Epithelial cell of proximal tubule (primary cell): ENCODE measurements around the gene DCAF4L1. TPM values are rescaled to one million over a fixed set of nuclear protein-coding genes. Genes with fewer than 3 reads are reported as not detected.

Experiments used
- DNase-seq: peaks from one replicate; pipeline ENCODE4 v3.0.0-alpha.2; 2011; ENCODE audit warnings: low read depth
- H3K4me3 ChIP-seq: 2 replicates; pipeline ENCODE4 v1.5.1; 2011; ENCODE audit warnings: low read depth, mild to moderate bottlenecking, low read length
- total RNA-seq: library from RNA; depleted of rRNA; stranded (reverse); fragments of >200 nt; gene quantifications from 2 replicates; pipeline ENCODE4 v1.2.3, GENCODE V29; 2015
- TF ChIP-seq, protein P1 (sequence below): conservative IDR thresholded peaks from 2 replicates; pipeline ENCODE4 v1.5.1; 2012; ENCODE audit warnings: low read depth, mild to moderate bottlenecking, low read length

The DCAF4L1 gene
- total RNA-seq, 1 donor from 2014 or later: not detected

DNA sequence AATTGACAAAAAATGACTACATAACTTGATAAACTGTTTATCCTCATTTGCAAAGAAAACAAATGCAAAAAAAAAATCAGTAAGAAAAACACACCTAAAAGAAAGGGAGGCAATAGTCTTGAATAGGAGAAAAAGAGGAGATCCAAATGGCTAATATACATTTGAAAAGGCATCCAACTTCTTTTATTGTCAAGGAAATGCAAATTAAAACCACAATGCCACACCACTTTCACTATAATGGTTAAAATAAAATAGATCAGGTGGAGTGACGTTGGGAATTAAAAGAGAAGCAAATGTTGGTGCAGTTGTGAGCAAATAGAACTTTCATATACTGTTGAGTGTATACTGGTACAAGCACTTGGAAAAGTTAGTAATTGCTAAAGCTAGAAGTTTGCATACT, 3.6 kb downstream of the DCAF4L1 start:
- TF ChIP-seq, protein P1, sequence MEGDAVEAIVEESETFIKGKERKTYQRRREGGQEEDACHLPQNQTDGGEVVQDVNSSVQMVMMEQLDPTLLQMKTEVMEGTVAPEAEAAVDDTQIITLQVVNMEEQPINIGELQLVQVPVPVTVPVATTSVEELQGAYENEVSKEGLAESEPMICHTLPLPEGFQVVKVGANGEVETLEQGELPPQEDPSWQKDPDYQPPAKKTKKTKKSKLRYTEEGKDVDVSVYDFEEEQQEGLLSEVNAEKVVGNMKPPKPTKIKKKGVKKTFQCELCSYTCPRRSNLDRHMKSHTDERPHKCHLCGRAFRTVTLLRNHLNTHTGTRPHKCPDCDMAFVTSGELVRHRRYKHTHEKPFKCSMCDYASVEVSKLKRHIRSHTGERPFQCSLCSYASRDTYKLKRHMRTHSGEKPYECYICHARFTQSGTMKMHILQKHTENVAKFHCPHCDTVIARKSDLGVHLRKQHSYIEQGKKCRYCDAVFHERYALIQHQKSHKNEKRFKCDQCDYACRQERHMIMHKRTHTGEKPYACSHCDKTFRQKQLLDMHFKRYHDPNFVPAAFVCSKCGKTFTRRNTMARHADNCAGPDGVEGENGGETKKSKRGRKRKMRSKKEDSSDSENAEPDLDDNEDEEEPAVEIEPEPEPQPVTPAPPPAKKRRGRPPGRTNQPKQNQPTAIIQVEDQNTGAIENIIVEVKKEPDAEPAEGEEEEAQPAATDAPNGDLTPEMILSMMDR: no peak
- DNase-seq: no peak
- no peak overlapping the region for H3K4me3 ChIP-seq

DNA sequence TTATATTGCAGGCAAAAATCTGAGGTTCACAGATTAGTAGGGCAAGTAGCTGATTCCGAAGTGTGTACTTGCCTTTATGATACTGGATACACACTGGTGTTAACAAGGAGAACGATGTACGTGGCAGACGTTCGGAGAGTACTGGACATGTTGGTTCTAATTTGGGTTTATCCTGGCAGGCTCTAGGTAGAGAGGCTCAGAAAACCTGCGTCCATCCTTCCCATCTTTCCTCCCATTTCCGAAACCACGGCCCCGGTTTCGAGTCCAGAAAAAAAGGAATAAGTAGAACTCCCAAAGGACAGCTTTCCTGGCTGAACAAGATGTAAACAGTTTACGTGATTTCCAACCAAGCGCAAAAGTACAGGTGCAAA, 8.4 kb downstream of the DCAF4L1 start:
- no peak for DNase-seq
- TF ChIP-seq, protein P1: no peak
- peak overlapping the region; percentile 98 for H3K4me3 ChIP-seq

DNA sequence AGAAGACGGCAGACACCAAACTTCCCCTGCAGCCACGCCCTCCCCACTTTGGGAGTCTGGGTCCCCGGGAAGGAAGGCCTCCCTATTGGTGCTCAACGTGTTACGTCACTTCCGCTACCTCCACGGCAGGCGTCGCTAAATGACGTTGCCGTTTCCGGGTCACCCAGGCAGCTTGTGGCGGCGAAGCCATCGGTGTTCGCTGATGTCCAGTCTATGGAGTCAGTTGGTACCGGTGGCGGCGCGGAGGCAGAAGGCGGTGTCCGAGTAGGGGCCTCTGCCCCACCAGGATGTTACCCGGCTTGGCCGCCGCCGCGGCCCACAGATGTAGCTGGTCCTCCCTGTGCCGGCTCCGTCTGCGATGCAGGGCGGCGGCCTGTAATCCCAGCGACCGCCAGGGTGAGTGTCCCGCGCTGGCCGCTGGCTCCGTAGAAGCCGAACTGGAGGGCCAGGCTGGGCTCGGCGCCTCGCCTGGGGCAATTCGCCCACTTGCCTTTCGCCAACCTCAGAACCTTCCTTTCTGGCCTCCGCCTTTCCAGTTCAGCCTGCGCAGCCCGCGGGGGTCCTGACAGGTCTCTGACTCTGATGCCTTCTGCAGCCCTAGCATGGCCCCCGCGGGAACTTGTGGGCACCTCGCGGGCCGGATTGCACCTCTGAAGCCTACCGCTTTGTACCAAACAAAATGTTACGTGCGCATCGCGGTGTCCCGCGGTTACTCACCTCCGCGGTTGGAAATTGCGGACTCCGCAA, 9.0 kb downstream of the DCAF4L1 start, which contains the start of gene SLC30A9:
TSS of gene SLC30A9 (plus strand) at position 166 of the 747 bp plus-strand sequence. CDS start at position 288, 122 bp downstream.
- DNase-seq: peak; percentile 63
- TF ChIP-seq, protein P1: peak; percentile 34
- peak within 1 kb of the TSS; percentile 98 for H3K4me3 ChIP-seq

DNA sequence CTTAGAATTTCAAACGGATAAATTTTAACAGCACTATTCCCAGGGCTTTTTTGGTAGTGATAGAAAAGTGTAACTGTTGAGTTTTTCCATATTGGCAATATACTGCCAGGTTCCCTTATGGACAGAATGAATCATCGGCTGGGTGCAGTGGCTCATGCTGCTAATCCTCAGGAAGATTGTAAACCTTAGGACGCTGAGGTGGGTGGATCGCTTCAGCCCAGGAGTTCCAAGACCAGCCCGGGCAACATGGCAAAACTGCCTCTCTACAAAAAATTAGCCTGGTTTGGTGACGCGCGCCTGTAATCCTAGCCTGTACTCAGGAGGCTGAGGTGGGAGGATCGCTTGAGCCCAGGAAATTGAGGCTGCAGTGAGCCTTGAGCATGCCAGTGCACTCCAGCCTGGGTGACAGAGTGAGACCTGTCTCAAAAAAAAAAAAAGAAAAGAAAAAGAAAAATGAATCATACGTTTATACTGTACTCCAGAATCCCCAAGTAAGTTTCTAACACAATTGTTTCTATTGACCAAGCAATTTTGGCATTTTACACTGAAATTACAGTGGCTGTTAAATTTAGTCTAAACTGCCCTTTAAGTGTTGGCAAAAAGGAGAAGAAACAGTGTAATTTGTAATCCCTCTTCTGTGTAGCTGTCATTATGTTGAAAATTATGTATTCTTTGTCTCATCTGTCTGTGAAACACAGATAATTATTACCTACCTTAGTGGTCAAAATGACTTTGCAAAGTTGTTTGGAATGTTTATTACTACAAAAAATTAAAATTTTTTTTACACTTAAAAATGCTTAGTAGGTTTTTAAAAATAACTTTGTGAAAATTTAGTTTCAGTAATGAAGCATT, 10.6 kb downstream of the DCAF4L1 start:
- peak overlapping the region; percentile 98 for H3K4me3 ChIP-seq
- TF ChIP-seq, protein P1: no peak
- DNase-seq: no peak

DNA sequence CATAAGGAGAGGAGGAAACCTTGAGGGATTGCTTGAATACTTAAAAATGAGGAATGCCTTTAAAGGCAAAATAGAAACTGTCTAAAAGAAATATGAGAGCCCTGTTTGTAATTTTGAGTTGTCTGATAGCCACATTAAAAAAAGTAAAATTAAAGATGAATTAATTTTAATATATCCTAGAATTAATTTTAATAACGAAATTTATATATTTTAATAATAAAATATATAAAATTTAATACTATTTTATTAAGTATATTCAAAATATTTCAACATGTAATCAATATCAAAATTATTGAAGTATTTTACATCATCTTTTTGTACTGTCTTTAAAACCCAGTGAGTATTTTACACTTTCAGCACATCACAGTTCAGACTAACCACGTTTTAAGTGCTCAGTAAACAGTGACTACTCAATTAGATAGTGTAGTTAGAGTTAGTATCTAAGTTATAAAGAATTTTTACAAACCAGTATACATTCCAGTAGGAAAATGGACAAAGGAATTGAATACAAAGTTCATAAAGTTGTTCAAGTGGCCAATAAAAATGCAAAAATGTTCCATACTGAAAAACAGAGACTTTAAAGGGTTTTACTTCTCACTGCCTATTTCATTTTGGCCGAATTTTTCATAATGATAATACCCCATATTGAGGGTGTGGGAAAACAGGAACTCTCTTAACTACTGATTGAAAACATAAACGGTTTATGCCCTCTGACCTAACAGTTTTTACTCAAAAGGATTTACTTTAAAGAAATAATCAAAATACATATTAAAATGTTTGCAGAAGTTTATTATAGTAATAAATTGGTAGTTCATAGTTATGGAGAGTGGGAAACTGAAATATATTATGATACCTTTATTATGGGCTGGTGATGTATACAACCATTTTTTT, 11.7 kb downstream of the DCAF4L1 start:
- H3K4me3 ChIP-seq: no peak overlapping the region
- DNase-seq: no peak
- TF ChIP-seq, protein P1: no peak

DNA sequence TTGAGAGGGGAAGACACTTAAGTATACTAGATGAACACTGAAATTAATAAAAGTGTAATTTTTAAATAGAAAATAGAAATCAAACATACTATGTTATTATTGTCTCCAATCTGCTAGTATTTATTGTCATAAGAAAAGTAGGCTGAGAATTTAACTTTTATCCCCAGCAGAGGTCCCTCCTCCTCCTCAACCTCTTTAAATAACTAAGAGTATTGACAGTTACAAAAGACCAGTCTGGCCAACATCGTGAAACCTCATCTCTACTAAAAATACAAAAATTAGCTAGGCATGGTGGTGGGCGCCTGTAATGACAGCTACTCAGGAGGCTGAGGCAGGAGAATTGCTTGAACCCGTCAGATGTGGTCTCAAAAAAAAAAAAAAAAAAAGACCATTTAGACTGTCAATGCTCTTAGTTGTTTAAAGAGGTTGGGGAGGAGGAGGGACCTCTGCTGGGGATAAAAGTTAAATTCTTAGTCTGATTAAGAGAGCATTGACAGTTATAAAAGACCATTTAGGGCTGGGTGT, 13.0 kb downstream of the DCAF4L1 start:
- no peak for DNase-seq
- H3K4me3 ChIP-seq: no peak overlapping the region
- TF ChIP-seq, protein P1: peak; percentile 5
